ENCODE measurements around the gene MTHFD2L.

MTHFD2L gene

GRCh38 chr4:74237425-74237966, 79.6 kb downstream of the MTHFD2L start:
- no peaks in the 10 kb centered on the region for H3K27me3 ChIP-seq
- no peak overlapping the region for H3K27ac ChIP-seq
- H3K4me3 ChIP-seq (ENCODE audit: low read depth in 1 of 2, low read length in 1 of 2) = no peak overlapping the region
- H3K9me3 ChIP-seq = no peaks in the 10 kb centered on the region
- H3K4me1 ChIP-seq (ENCODE audit: control insufficient read depth in 1 of 2, insufficient read depth in 1 of 2, low read depth in 1 of 2, low read length in 1 of 2) = no peaks in the 10 kb centered on the region
- no peaks in the 10 kb centered on the region for H3K36me3 ChIP-seq
- no peak for TF ChIP-seq CTCF (IDR thresholded peaks at IDR 0.05)

- no peaks in the 10 kb centered on the region for H3K9me3 ChIP-seq
- no peaks in the 10 kb centered on the region for H3K4me1 ChIP-seq (ENCODE audit: control insufficient read depth in 1 of 2, insufficient read depth in 1 of 2, low read depth in 1 of 2, low read length in 1 of 2)
- no peaks in the 10 kb centered on the region for H3K27me3 ChIP-seq
- no peak overlapping the region for H3K27ac ChIP-seq
- H3K4me3 ChIP-seq (ENCODE audit: low read depth in 1 of 2, low read length in 1 of 2) = no peak overlapping the region
- H3K36me3 ChIP-seq = no peaks in the 10 kb centered on the region
- no peak for TF ChIP-seq CTCF (IDR thresholded peaks at IDR 0.05)
Measured at GRCh38 chr4:74244049-74244448, 86.1 kb downstream of the MTHFD2L start.

- no peak for TF ChIP-seq CTCF (IDR thresholded peaks at IDR 0.05)
- no peak overlapping the region for H3K27ac ChIP-seq
- peaks cover 19% of the 10 kb centered on the region for H3K9me3 ChIP-seq
- H3K36me3 ChIP-seq = no peaks in the 10 kb centered on the region
- H3K27me3 ChIP-seq = no peaks in the 10 kb centered on the region
- no peak overlapping the region for H3K4me3 ChIP-seq (ENCODE audit: low read depth in 1 of 2, low read length in 1 of 2)
- no peaks in the 10 kb centered on the region for H3K4me1 ChIP-seq (ENCODE audit: control insufficient read depth in 1 of 2, insufficient read depth in 1 of 2, low read depth in 1 of 2, low read length in 1 of 2)
Measured at GRCh38 chr4:74252933-74253332, 95.0 kb downstream of the MTHFD2L start.

- no peaks in the 10 kb centered on the region for H3K36me3 ChIP-seq
- H3K27me3 ChIP-seq = no peaks in the 10 kb centered on the region
- no peak overlapping the region for H3K4me3 ChIP-seq (ENCODE audit: low read depth in 1 of 2, low read length in 1 of 2)
- H3K27ac ChIP-seq = no peak overlapping the region
- no peak for TF ChIP-seq CTCF (IDR thresholded peaks at IDR 0.05)
- H3K9me3 ChIP-seq = peaks cover 19% of the 10 kb centered on the region
- no peaks in the 10 kb centered on the region for H3K4me1 ChIP-seq (ENCODE audit: control insufficient read depth in 1 of 2, insufficient read depth in 1 of 2, low read depth in 1 of 2, low read length in 1 of 2)
Measured at GRCh38 chr4:74254386-74254785, 96.5 kb downstream of the MTHFD2L start.

GRCh38 chr4:74255096-74255495, 97.2 kb downstream of the MTHFD2L start:
- no peak overlapping the region for H3K4me3 ChIP-seq (ENCODE audit: low read depth in 1 of 2, low read length in 1 of 2)
- no peaks in the 10 kb centered on the region for H3K27me3 ChIP-seq
- H3K9me3 ChIP-seq = peaks cover 19% of the 10 kb centered on the region
- no peak for TF ChIP-seq CTCF (IDR thresholded peaks at IDR 0.05)
- H3K4me1 ChIP-seq (ENCODE audit: control insufficient read depth in 1 of 2, insufficient read depth in 1 of 2, low read depth in 1 of 2, low read length in 1 of 2) = no peaks in the 10 kb centered on the region
- H3K36me3 ChIP-seq = no peaks in the 10 kb centered on the region
- no peak overlapping the region for H3K27ac ChIP-seq

GRCh38 chr4:74258963-74259362, 101.0 kb downstream of the MTHFD2L start:
- Histone ChIP-seq H3K36me3 (no peaks in the 10 kb centered on the region), H3K27ac (no peak overlapping the region), H3K27me3 (no peaks in the 10 kb centered on the region), H3K4me3 (ENCODE audit: low read depth in 1 of 2, low read length in 1 of 2) (no peak overlapping the region), H3K9me3 (no peaks in the 10 kb centered on the region), H3K4me1 (ENCODE audit: control insufficient read depth in 1 of 2, insufficient read depth in 1 of 2, low read depth in 1 of 2, low read length in 1 of 2) (no peaks in the 10 kb centered on the region)
- no peak for TF ChIP-seq CTCF (IDR thresholded peaks at IDR 0.05)
